SKM-1 treated with dmso at 0.1 percent for 144 hours (cell line): Measurements from ENCODE around the gene TRIM63.

Source experiments
- DNase-seq: peaks from one replicate; lab custom pipeline; 2025; ENCODE audit not compliant: unreplicated experiment; lab: John Stamatoyannopoulos, UW

TRIM63 gene

GRCh38 chr1:26058052-26058595, 9.3 kb downstream of the TRIM63 start:
- DNase-seq = no peak

GRCh38 chr1:26057189-26057588, 10.2 kb downstream of the TRIM63 start:
- no peak for DNase-seq

GRCh38 chr1:26055041-26055440, 12.4 kb downstream of the TRIM63 start:
- DNase-seq = no peak

GRCh38 chr1:26053718-26054560, 13.5 kb downstream of the TRIM63 start:
- peak; percentile 9 for DNase-seq

GRCh38 chr1:26050248-26050640, 17.2 kb downstream of the TRIM63 start:
- no peak for DNase-seq

GRCh38 chr1:26049531-26050247, 17.7 kb downstream of the TRIM63 start:
- DNase-seq = no peak

GRCh38 chr1:26047278-26047874, 20.1 kb downstream of the TRIM63 start:
- DNase-seq = no peak

GRCh38 chr1:26046246-26047095, 21.0 kb downstream of the TRIM63 start:
- no peak for DNase-seq

- no peak for DNase-seq
These were observed 21.6 kb downstream of the TRIM63 start, which contains the start of gene SLC30A2 for GRCh38 chr1:26045722-26046245. Gene SLC30A2, minus strand, starts transcription at chr1:26046118. Its CDS starts 222 bp downstream, at chr1:26045896.

- no peak for DNase-seq
These were observed 22.3 kb downstream of the TRIM63 start for GRCh38 chr1:26044971-26045721.

GRCh38 chr1:26044414-26044813, 23.0 kb downstream of the TRIM63 start:
- no peak for DNase-seq

GRCh38 chr1:26043765-26044164, 23.7 kb downstream of the TRIM63 start:
- DNase-seq = no peak

- DNase-seq = no peak
These were observed 25.5 kb downstream of the TRIM63 start for GRCh38 chr1:26041978-26042377.

GRCh38 chr1:26041401-26041800, 26.0 kb downstream of the TRIM63 start:
- no peak for DNase-seq

- no peak for DNase-seq
These were observed 28.5 kb downstream of the TRIM63 start for GRCh38 chr1:26038904-26039303.

- DNase-seq = no peak
These were observed 29.0 kb downstream of the TRIM63 start for GRCh38 chr1:26038477-26038876.

GRCh38 chr1:26037904-26038303, 29.5 kb downstream of the TRIM63 start:
- DNase-seq = no peak

- DNase-seq = no peak
These were observed 30.6 kb downstream of the TRIM63 start for GRCh38 chr1:26036756-26037281.

GRCh38 chr1:26035959-26036755, 31.3 kb downstream of the TRIM63 start:
- DNase-seq = peak; percentile 49
